Measurements from ENCODE around the gene BMP6.

DNA sequence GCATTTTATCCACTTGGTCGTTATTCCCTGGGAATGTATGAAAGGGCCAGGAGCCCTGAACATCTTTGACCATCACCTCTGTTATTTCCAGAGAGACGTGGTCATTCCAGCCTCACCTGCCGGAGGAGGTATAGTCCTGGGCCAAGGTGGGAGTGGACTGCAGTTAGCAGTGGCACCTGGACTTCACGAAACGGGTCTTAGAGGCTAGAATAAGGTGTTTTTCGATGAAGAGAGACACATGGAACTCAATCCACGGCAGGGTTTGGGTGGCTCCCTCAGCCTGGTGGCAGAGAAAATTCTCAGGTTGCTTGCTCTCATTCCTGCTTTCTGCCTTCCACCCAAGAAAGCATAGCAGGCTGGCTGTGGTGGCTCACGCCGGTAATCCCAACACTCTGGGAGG is 48.0 kb downstream of the BMP6 start:
- TF ChIP-seq CTCF (IDR thresholded peaks at IDR 0.05; ENCODE audit: low read depth, low read length) (no peak), POLR2A (IDR thresholded peaks at IDR 0.05; ENCODE audit: extremely low read depth, insufficient read length) (no peak), MAX (IDR thresholded peaks at IDR 0.05; ENCODE audit: low read depth, low read length) (no peak), MYC (IDR thresholded peaks at IDR 0.05; ENCODE audit: low read depth, low read length) (no peak)
